NCI-H1436 (cell line): ENCODE data around the gene ECPAS.
"Not testable (repeated sequence)": the region's sequence is repeated elsewhere in the genome, so short reads cannot be mapped to it uniquely, and the experiment has no call there.

Source experiments
- DNase-seq: peaks from one replicate; lab custom pipeline; 2025; lab: John Stamatoyannopoulos, UW

Gene ECPAS

DNA sequence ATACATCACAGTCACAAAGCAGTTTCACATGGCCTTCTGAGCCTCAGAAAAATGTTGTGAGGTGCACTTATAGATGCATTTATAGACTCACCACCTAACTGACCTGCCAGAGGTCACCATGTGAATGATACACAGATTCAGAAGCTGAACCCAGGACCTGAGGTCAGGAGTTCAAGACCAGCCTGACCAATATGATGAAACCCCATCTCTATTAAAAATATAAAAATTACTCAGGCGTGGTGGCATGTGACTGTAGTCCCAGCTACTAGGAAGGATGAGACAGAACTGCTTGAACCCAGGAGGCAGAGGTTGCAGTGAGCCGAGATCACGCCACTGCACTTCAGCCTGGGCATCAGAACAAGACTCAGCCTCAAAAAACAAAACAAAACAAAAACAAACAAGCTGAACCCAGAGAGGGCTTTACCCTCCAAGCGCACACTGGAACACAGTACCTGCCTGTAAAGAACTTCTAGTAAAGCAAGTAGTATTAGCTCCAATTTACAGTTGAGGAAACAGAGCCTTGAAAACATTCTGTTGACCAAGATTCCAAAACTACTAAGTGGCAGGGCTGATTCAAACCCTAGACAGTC lies 16.3 kb downstream of the ECPAS start:
- no peak for DNase-seq

DNA sequence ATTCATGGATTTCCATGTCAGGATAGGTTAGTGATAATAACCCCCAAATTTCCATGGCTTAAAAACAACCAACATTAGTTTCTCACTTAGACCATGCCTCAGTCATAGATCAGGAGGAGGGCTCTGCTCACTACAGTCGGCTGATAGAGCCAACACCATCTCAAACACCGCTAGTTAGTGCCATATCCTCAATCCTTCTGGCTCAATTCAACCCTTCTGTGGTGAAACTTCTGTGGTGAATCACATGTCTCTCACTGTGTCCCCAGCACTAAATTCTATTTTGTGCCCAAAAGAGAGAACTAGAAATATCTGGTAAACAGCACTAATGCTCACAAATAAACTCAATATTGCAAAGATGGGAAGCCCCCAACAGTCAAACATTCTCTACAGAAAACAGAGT lies 21.1 kb downstream of the ECPAS start:
- no peak for DNase-seq

DNA sequence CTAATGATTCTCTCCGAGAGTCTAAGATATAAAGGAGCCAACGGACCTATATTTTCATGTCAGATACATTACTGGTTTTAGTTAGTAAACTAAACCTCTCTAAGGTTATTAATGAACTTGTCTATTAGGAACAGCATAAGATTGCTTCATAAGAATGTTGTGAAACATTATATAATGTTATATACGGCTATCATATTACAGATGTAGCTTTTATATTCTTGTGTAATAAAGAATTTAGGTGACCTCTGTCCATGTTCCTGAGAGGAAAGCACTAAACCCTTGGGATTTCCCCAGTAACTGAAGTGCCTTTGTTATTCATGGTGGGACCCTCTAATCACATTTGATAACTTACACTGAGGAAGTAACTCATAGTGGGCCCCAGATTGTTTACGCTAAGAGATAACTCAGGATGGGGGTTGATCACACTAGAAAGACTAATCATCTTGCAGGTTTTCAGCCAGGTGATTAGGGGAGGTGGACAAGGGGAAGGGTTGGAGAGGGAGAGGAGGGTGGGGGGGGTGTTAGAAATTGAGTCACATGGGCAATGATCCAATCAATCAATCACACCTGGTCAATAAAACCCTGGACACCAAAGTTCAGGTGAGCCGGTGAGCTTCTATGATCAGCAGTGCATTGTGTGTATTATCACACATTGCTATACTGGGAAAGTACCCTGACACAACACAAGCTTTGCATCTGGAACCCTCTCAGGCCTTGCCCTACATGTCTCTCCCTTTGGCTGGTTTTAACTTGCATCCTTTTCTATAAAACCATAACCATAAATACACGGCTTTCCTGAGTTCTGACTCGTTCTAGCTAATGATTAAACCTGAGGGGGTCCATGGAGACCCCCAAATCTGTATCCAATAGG lies 25.8 kb downstream of the ECPAS start:
- no peak for DNase-seq

DNA sequence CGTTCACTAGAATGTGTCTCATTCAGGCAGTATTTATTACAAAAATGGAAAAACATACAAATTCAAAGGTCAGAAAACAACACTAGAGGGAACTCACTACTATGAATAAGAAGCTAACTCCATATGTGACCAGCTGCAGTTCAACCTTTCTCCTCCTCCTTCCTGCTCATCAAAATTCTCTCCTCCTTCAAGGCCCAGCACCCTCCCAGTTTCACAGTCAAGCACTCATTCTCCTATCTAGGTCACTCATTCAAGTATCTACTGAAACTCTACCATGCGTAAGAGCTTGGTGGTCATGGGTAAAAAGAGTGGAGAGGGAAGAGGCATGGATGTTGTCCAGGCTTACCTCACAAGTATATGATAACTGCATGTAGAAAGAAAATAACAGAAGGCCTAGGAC lies 27.7 kb downstream of the ECPAS start:
- no peak for DNase-seq

DNA sequence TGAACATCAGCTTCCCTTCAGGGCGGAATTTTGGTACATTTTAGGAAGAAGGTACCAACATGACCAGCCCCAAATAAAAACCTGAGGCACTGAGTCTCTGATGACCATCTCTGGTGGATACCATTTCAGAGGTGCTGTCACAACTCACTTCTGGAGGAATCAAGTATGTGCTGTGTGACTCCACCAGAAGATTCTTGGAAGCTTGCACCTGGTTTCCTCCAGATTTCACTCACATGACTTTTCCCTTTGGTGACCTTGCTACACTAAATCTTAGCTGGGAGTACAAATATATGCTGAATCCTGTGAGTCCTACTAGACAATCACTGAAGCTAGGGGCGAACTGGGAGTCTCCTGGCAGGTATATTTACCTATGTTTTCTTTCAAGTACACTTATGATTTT lies 28.5 kb downstream of the ECPAS start:
- no peak for DNase-seq

DNA sequence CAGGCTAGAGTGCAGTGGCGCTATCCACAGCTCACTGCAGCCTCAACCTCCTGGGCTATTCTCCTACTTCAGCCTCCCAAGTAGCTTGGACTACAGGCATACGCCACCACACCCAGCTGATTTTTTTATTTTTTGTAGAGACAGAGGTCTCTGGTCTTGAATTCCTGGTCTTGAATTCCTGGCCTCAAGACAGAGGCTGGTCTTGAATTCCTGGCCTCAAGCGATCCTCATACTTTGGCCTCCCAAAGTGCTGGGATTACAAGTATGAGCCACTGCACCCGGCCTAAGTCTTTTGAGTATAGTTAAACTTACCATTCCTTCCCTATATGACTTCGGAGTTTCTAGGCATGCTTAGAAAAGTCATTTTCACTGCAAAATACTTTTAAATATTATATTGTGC lies 29.4 kb downstream of the ECPAS start:
- no peak for DNase-seq

DNA sequence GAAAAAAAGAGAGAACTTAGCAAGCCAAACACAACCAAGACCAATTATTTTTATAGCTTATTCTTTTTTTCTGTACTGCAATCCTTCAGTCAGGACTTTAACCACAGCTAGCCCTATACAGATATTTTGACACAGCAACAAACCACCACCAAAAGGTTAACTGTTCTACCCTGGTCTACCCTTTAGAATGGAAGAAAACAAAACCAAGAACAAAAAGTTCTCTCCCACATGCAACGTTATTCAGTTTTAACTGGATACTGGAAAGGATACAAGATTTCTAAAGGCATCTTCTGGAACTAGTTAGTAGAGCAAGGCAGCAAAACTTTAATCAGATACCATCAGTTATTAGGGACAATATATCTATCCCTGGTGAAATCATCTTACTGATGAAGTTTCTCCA lies 32.6 kb downstream of the ECPAS start:
- no peak for DNase-seq

DNA sequence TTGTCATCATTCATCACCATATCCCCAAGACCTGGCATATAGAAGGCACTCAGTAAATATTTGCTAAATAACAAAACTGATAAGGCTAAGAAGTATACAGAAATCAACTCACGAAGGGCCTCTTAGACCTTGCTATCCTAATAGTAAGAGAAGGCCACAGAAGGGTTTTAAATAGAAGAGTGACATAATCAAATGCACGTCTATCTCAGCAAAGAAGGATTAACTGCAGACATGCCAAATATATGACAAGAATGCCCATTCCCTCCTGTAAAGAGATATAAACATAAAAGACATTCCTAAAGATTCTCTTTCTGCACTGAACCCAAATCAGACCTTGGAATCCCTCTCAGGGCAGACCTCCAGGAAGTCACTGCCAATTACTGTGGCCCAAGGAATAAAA lies 34.1 kb downstream of the ECPAS start:
- no peak for DNase-seq

DNA sequence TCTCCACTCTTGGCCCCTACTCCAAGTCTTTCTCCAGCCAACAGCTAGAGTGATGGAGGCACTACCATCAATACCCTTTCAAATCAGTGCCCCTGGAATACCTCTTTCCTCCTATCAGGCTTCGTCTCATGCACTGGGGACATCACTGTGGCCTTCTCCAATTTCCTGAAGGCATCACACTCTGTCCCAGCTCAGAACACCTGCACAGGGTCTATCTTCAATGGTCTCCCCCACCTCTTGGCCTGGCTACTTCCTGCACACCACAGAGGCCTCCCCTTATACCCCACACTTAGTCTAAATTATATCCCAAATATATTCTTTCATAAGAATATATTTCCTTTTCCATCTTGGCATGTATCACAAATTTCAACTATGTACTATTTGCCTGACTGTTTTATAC lies 34.5 kb downstream of the ECPAS start:
- no peak for DNase-seq

DNA sequence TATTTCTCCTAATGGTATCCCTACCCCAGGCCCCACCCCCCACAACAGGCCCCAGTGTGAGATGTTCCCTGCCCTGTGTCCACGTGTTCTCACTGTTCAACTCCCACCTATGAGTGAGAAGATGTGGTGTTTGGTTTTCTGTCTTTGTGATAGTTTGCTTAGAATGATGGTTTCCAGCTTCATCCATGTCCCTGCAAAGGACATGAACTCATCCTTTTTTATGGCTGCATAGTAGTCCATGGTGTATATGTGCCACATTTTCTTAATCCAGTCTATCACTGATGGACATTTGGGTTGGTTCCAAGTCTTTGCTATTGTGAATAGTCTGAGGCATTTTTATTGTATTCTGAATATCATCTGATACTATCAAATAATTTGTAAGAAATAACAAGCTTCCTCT lies 38.4 kb downstream of the ECPAS start:
- not testable (repeated sequence) for DNase-seq

DNA sequence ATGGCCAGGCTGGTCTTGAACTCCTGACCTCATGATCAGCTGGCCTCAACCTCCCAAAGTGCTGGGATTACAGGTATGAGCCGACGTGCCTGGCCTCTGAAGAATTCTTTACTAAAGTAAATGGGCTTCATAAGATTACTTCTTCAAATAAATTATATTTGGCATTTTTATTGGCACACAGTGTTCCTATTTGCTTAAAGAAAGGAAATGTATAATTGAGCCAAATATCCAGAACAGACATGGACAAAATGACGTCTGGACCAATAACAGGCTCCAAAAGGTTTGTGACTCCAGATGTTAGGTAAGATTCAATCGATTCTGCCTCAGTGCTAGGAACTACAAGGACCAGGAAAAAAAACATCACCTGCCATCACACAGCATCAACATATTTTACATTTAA lies 40.7 kb downstream of the ECPAS start:
- no peak for DNase-seq

DNA sequence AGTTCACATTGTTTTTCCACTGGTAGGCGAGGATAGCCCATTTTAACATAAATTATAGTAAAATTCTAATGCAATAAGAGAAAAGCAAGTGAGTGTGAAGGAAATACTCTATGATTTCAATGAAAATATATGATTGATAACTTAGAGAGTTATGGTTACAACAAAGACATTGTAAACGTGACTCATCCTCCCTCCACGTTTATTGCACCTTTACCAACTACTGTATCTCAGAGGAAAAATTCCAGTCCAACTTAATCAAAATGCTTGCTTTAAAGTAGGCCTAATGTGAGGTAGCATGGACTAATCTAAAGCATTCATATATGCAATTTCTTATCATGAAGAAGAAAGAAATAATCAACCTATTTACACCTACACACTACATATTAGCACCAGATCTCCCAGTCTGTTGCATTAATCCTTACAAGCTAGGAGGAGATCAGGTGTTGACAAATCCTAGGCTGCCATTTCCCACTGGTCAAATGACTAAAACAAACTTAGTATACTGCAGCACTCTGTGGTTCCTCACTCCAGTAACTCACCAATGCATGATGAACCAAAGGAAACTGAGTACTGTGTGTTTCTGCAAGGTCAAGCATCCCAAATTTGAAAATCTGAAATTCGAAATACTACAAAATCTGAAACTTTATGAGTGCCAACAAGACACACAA lies 41.7 kb downstream of the ECPAS start:
- DNase-seq = no peak

DNA sequence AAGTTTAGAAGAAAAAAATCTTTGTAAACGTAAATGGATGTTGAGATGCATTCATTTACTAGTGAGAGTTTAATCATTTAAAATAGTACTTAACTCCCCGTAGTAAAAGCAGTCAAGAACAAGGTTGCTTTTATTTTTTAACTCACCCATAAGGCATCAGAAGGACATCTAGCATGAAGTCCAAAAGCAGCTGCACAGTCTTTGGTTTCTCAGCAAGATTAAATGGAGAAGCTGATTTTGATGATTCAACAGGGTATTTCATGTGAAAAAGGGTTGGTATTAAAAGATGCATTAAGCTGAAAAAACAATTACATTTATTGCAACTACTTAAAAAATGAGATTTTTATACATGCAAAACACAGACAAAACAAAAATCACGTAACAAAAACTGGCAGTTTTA lies 44.0 kb downstream of the ECPAS start:
- DNase-seq = no peak

DNA sequence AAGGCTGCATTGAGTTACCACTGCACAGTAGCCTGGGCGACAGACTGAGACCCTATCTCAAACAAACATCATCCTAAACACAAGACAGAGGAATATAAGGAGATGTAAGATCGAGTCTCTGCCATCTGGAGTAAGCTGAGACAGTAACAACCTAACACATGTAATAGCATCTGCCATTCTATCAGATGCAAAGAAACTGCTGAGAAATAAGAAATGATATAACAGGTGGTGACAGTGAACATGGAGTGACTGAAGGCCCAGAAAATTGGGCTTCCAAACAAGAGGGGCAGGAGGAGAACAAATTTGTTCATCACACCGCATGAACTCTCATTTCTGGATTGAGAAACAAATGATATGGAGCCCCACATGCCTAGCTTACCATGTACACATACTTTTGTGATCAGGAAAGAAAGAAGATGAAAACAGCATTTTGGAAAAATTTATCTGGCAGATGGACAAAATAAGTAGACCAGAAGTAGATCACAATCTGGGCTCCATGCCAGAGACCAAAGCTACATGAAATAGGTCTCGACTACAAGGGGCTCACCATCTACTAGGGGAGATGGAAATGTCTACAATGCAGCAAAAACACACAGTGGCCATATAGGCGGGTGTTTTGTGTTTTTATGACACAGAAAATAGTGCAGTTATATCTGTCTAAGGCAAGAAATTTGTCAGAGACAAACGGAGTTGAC lies 45.5 kb downstream of the ECPAS start:
- DNase-seq = no peak

DNA sequence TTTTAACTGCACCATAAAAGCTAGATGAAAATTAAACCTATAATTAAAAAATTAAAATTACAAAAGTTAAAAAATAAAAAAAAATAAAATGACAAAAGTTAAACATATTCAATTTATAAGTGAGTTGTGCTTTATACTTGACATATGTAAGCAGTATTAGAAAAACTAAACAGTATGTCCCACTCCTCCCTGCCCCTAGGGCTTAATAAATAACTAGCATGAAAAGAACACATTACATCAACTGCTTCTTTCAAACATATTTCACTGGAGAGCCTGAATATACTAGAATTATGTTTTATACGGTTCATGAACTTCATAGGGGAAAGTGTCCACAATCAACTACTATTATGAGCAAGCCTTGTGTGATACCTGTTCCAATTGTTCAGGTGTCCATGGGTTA lies 47.6 kb downstream of the ECPAS start:
- no peak for DNase-seq

DNA sequence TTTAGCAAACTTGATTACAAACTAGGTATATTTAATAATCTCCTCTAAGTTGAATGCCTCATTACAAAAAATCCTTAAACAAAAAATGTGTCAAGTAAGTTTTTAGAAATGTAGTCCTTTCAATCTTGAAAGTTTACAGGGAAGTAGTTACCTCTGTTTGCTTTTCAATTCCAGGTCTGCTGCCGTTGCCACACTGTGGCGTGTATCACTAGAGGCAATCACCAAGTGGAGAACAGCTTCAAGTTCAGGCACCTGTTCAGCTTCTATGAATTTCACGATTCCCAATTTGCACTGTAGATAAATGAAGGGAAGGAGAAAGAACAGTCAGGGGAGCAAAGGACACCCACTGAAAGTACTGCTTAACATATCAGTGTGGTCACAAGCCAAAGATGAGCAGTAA lies 51.1 kb downstream of the ECPAS start:
- no peak for DNase-seq

DNA sequence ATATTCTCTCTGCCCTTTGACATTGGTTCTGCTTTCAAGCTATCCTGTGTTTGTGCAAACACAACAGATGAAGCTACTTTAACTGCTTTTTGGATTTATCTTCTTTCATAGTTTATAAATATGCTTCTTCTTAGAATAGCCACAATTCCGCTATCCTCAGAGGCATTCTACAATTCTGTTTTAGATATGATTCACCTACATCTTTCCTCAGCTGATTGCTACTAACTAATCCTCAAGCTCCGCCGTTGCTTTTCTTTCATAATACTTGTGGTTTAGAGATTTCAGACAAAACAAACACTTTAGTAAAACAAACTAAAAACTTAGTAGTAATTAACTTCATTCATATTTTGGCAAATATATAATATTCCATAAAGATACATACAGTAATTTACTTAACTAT lies 52.5 kb downstream of the ECPAS start:
- DNase-seq = no peak

DNA sequence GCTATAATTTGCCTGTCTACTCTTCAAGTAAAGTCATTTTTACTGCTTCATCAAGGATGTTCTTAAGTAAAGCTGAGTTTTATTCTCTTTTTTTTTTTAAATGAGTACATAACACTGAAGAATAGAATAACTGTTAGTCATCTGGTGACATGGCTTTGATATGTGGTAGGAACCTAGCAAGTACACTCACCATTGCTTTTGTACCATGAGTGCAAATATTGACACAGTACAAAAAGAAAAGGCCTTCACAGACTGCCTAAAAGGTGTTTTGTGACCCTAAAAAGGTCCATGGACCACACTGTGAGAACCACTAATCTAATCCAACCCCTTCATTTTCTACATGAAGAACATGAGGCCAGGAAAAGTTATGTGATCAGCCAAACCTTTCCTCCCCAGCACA lies 55.0 kb downstream of the ECPAS start:
- no peak for DNase-seq

DNA sequence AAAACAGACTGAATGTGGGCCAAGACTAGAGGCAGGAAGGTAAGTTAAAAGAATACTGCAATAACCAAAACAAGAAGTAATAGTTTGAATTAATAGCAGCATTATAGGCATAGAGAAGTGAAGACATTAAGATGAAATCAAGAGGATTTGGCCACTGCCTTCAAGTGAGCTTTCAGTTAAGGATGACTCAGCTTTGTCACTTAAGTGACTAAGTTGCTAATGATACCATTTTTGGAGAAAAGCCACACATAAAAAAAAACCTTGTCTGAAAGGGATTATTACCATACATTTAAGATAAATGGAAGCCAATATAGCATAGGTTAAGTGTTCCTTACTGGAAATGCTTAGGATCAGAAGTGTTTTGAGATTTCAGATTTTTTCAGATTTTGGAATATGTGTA lies 57.0 kb downstream of the ECPAS start:
- no peak for DNase-seq

DNA sequence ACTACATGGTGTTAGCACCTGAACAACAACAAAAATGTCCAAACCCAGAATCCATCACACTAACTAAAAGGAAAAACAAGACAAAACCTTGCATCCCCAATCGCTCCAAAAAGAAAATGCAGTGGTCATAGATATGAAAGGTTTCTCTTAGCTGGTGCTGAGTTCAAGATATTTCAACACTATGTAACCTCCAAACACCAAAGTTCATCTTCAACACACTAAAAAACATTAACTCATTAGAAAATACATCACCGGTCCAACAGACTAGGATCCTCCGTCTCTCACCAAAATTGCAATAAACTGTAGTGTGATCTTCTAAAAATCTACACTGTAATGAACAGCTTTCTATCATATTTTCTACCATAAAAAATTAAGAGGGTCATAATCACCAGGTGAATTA lies 60.8 kb downstream of the ECPAS start:
- no peak for DNase-seq

DNA sequence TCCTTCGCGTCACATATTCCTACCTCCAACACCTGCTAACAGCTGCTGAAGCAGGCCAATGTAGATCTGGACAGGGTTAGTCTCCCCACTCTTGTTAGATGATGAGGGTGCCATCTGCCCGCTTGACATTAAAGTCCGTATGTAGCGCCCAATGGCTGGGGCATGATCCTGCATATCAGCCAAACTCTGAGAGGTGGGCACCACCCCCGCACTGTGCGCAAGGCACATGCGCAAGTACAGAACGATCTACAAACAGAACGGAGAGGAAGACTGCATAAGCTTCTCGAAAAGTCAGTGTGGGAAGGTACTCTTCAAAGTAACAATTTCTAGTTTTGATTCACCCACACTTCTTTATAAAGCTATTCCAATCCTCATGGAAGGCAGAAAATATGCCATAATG lies 69.8 kb downstream of the ECPAS start:
- DNase-seq = no peak

DNA sequence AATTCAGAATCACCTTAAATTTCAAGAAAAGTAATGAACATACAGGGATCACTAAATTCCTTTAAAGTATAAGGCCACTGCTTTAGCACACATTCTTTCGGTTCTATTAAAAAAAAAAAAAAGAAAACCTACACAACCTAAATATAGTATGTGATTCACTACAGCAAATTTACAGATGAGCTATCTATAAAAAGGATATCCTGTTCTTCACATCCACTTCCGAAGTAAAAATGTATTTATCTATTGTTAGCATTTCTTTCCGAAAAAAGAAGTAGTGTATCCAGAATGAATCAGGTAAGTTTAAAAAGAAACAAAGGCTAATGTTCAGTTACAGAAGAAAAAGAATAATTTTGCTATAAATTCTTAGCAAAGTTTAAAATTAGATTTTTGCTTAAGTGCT lies 70.2 kb downstream of the ECPAS start:
- no peak for DNase-seq

DNA sequence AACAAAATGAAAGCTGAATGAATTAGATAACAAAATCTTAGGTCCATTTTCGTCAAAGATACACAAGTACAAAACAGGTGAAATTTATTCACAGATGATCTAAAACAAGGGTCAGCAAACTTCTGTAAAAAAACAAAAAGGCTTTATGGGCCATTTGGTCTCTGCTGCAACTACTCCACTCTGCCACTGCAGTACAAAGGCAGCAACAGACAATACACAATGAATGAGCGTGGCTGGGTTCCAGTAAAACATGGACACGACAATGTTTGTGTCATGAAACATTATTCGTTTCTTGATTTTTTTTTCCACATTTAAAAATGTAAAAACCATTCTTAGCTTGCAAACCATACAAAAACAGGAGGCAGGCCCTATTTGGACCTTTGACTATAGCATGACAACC lies 71.9 kb downstream of the ECPAS start:
- DNase-seq = no peak
